ENCODE data around the gene LMTK2. TPM values are rescaled to one million over a fixed set of nuclear protein-coding genes. Genes with fewer than 3 reads are reported as not detected.

Gene LMTK2
- total and polyA plus RNA-seq, 3 donors from 2014 or later = 16.1 to 36.1 (median 35.5) TPM

DNA sequence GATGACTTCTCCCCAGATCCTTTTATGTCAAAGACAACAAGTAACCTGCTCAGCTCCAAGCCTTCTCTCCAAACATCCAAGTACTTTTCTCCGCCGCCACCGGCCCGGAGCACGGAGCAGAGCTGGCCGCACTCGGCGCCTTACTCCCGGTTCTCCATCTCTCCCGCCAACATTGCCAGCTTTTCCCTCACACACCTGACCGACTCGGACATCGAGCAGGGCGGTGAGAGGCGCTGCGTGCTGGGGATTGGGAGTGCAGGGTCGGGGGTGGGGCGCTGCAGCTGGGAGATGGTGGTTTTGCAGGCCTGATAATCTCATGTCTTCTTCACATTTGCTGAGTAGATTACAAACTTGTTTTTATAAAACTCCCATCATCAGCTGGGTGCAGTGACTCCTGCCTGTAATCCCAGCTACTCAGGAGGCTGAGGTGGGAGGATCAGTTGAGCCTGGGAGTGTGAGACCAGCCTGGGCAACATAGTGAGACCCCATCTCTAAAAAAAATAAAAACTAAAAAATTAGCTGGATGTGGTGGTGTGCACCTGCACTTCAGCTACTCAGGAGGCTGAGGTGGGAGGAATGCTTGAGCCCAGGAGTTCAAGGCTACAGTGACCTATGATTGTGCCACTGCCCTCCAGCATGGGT is 97.4 kb downstream of the LMTK2 start:
- no peak overlapping the region for H3K27ac ChIP-seq
- no peak for DNase-seq
- H3K4me3 ChIP-seq = no peak overlapping the region
- no peaks in the 10 kb centered on the region for H3K9me3 ChIP-seq
- no peaks in the 10 kb centered on the region for H3K4me1 ChIP-seq
- TF ChIP-seq POLR2A (IDR thresholded peaks at IDR 0.05) = no peak
- TF ChIP-seq, protein P1, sequence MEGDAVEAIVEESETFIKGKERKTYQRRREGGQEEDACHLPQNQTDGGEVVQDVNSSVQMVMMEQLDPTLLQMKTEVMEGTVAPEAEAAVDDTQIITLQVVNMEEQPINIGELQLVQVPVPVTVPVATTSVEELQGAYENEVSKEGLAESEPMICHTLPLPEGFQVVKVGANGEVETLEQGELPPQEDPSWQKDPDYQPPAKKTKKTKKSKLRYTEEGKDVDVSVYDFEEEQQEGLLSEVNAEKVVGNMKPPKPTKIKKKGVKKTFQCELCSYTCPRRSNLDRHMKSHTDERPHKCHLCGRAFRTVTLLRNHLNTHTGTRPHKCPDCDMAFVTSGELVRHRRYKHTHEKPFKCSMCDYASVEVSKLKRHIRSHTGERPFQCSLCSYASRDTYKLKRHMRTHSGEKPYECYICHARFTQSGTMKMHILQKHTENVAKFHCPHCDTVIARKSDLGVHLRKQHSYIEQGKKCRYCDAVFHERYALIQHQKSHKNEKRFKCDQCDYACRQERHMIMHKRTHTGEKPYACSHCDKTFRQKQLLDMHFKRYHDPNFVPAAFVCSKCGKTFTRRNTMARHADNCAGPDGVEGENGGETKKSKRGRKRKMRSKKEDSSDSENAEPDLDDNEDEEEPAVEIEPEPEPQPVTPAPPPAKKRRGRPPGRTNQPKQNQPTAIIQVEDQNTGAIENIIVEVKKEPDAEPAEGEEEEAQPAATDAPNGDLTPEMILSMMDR (IDR thresholded peaks at IDR 0.05) = no peak
- no peaks in the 10 kb centered on the region for H3K27me3 ChIP-seq
- WGBS, 2 donors = 93 to 95% methylated on average over 18 of the region's 18 CpGs
- intact Hi-C loops (cut with DNase I; ENCODE audit: low total_unique reads) = no loop called here
- H3K36me3 ChIP-seq (ENCODE audit: low read depth, missing control alignments) = no peaks in the 10 kb centered on the region

DNA sequence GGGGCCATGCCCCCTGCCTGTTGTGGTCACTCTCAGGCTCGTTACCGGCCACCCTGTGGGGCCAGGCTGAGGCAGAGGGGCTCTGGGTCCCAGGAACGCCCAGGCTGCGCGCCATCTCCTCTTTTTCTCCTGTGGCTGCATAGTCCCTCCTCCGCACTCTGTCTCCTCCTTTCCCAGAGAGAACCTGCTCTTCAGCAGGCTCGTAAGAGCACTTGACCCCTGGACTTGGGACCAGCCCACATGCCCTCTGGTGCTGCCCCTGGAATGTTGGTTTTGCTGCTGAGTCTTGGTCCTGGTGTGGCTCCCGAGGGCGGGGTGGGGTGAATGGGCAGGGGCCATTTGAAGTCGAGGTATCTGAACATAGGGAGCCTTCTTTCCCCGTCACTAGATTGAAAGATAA is 98.0 kb downstream of the LMTK2 start:
- H3K36me3 ChIP-seq (ENCODE audit: low read depth, missing control alignments) = no peaks in the 10 kb centered on the region
- H3K4me1 ChIP-seq = no peaks in the 10 kb centered on the region
- WGBS, 2 donors = 84 to 88% methylated on average over 11 of the region's 11 CpGs
- intact Hi-C loops (cut with DNase I; ENCODE audit: low total_unique reads) = no loop called here
- H3K9me3 ChIP-seq = no peaks in the 10 kb centered on the region
- H3K27me3 ChIP-seq = no peaks in the 10 kb centered on the region
- no peak for TF ChIP-seq POLR2A (IDR thresholded peaks at IDR 0.05)
- TF ChIP-seq, protein P1 (IDR thresholded peaks at IDR 0.05) = no peak
- H3K4me3 ChIP-seq = no peak overlapping the region
- H3K27ac ChIP-seq = no peak overlapping the region
- no peak for DNase-seq

DNA sequence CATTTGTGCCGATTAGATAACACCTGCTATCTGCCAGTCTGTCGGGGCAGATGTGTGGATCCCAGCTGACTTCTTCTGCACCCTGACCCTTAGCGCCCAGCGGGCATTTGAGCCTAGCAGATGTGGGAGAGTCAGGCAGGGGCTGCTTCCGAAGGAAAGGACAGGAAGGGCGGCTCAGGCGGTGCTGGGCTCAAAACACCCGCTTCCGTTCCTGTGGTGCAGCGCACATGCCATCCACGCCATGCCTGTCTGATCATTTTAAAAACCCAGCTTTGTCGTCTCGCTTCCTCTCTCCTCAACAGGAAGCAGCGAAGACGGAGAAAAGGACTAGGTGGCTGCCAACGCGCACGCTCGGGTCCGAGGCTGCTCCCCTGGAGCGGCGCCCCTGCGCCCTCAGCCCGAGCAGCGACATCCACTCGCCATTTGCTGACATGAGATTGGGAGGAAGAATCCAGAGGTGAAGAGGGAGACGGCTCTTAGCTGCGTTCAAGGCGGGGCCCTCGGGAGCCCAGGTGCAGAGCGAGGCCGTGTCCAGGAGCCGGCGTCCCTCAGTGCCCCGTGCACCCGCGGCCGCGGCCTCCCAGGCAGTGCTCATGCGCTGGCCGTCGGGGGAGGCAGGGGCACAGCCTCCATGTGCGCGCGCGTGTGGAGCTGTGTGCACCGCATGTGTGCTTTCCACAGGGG is 98.6 kb downstream of the LMTK2 start:
- TF ChIP-seq, protein P1 (IDR thresholded peaks at IDR 0.05) = no peak
- TF ChIP-seq POLR2A (IDR thresholded peaks at IDR 0.05) = no peak
- Histone ChIP-seq H3K9me3 (no peaks in the 10 kb centered on the region), H3K4me1 (no peaks in the 10 kb centered on the region), H3K27me3 (no peaks in the 10 kb centered on the region), H3K4me3 (no peak overlapping the region), H3K36me3 (ENCODE audit: low read depth, missing control alignments) (no peaks in the 10 kb centered on the region), H3K27ac (no peak overlapping the region)
- 56 to 80% methylated on average over 34 to 47 of the region's 47 CpGs for WGBS, 2 donors
- no peak for DNase-seq
- intact Hi-C loops (cut with DNase I; ENCODE audit: low total_unique reads) = no loop called here

DNA sequence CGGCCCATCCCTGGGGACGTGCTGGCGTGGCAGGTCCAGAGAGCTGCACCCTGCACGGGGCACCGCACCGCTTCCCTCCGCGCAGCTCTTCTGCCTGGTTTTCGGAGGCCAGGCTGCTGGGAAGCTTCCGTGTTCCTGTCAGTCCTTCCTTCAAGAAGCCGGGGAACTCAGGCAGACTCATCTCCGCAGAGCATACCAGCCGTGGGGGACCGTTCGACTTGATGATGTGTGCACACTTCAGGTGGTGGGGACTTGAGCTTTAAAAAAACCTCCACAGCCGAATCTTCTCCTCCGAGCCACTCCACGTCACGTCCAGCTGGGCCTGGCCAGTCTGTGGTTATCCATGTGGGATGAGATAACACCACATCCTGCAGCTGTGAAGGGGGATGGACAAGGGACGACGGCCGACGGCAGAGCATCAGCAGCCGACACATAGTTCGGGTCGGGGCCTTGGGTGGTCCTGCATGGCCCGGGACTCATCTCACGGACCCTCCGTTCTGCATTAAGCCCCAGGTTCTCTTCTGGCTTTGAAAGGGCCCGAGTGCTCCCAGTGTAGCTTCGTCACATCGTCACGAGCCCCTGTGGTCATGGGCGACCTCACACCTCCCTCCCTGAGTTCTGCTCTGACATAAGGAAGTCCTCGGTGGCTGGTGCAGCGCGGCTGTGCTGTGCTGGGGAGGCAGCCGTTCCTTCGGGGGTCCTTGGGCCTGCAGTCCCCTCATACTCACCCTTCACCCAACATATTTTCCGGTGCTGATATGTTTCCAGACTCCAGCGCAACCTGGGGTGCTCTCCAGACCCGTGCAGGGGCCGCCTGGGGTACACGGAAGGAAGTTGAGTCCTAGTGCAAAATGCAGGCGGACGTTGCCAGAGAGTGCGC is 100.0 kb downstream of the LMTK2 start:
- no peaks in the 10 kb centered on the region for H3K27me3 ChIP-seq
- 90 to 91% methylated on average over 41 to 47 of the region's 47 CpGs for WGBS, 2 donors
- no peaks in the 10 kb centered on the region for H3K4me1 ChIP-seq
- intact Hi-C loops (cut with DNase I; ENCODE audit: low total_unique reads) = no loop called here
- H3K9me3 ChIP-seq = no peaks in the 10 kb centered on the region
- H3K27ac ChIP-seq = no peak overlapping the region
- H3K4me3 ChIP-seq = no peak overlapping the region
- TF ChIP-seq, protein P1 (IDR thresholded peaks at IDR 0.05) = no peak
- no peak for TF ChIP-seq POLR2A (IDR thresholded peaks at IDR 0.05)
- DNase-seq = peak; percentile 12
- no peaks in the 10 kb centered on the region for H3K36me3 ChIP-seq (ENCODE audit: low read depth, missing control alignments)
